IPS-18c (cell line): ENCODE measurements around the gene MYL3.

Experiments used
- H3K4me3 ChIP-seq: 2 replicates; pipeline ENCODE4 v1.7.0; 2013; ENCODE audit warnings: low read depth, mild to moderate bottlenecking, low read length, moderate library complexity; ENCODE audit not compliant: insufficient read depth
- H3K9me3 ChIP-seq: one replicate; pipeline ENCODE4 v1.6.1; 2013; ENCODE audit warnings: mild to moderate bottlenecking, low read length, moderate library complexity; ENCODE audit not compliant: control insufficient read depth, insufficient read depth

MYL3 gene

GRCh38 chr3:46890132-46890531 is 26.9 kb upstream of the MYL3 start:
- H3K9me3 ChIP-seq, result no peaks in the 10 kb centered on the region
- H3K4me3 ChIP-seq, result no peak overlapping the region

DNA sequence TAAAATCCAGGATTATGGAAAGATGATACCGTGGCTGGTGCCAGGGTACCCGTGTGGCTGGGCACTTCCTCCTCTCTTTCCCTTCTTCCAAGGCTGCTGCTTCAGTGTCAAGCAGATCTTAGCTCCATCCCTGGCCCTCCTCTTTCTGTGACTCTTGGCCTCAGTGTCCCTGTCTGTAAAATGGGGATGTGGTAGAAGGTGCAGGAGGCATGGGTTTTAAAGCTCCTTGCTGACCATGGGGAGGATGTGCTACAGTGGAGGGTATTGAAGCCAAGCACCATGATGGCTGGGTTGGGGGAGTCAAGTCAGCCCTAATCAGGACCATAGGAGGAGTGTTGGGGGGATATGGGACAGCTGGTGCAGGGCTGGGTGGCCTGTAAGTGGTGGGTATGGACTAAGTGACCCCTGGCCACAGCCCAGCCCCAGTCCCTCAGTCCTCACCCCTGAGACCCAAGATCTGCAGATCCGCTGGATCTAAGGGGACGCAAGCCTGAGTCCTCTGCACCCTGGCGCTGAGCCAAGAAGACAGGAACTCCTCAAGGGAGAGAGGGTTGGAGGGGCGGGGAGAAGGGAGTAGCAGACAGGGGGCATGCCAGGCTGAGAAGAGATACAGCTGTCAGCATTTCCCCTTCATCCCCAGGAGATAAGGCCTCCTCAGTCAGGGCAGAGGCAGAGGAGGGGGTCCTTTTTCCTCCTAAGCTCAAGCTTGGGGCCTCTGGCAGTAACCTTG is 26.3 kb upstream of the MYL3 start:
- no peaks in the 10 kb centered on the region for H3K9me3 ChIP-seq
- no peak overlapping the region for H3K4me3 ChIP-seq

- H3K9me3 ChIP-seq, result no peaks in the 10 kb centered on the region
- no peak overlapping the region; the same call in 1 of the 2 replicates for H3K4me3 ChIP-seq
Measured at GRCh38 chr3:46888705-46889104, 25.5 kb upstream of the MYL3 start.

DNA sequence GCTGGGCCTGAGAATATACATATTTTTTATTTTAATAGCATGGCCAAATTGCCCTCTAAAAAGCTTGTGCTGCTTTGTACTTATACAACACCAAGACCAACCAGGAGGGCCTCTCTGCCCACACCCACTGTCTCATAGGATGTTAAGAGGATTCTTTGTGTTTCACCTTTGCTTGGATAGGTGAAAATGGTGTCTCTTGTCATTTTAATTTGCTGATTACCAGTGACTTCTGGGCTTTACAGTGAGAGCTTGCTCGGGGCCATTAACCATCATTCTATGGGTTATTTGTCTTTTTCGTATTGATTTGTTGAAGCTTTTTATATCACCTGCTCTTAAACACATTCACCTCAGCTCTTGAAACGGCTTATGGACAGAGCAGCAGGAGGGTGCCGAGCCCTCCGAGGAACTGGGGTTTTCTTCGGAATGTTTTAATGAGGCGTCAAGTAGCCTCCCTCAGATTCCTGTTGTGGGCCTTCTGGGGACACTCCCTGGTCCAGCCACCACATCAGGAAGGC is 24.8 kb upstream of the MYL3 start:
- H3K4me3 ChIP-seq, result no peak overlapping the region
- no peaks in the 10 kb centered on the region for H3K9me3 ChIP-seq

GRCh38 chr3:46885612-46886011 is 22.4 kb upstream of the MYL3 start:
- no peaks in the 10 kb centered on the region for H3K9me3 ChIP-seq

GRCh38 chr3:46884929-46885328 is 21.7 kb upstream of the MYL3 start:
- Histone ChIP-seq H3K4me3 (no peak overlapping the region), H3K9me3 (no peaks in the 10 kb centered on the region)

More at GRCh38 chr3:46885612-46886011, 22.4 kb upstream of the MYL3 start:
- no peak overlapping the region for H3K4me3 ChIP-seq

- no peaks in the 10 kb centered on the region for H3K9me3 ChIP-seq
- peak overlapping the region; percentile 45; the same call in 1 of the 2 replicates for H3K4me3 ChIP-seq
Measured at GRCh38 chr3:46884427-46884826, 21.2 kb upstream of the MYL3 start.

GRCh38 chr3:46883830-46884185 is 20.6 kb upstream of the MYL3 start:
- Histone ChIP-seq H3K9me3 (no peaks in the 10 kb centered on the region), H3K4me3 (peak overlapping the region; percentile 45)

GRCh38 chr3:46883054-46883829 is 20.0 kb upstream of the MYL3 start:
- H3K4me3 ChIP-seq, result peak overlapping the region; percentile 67
- H3K9me3 ChIP-seq, result no peaks in the 10 kb centered on the region

DNA sequence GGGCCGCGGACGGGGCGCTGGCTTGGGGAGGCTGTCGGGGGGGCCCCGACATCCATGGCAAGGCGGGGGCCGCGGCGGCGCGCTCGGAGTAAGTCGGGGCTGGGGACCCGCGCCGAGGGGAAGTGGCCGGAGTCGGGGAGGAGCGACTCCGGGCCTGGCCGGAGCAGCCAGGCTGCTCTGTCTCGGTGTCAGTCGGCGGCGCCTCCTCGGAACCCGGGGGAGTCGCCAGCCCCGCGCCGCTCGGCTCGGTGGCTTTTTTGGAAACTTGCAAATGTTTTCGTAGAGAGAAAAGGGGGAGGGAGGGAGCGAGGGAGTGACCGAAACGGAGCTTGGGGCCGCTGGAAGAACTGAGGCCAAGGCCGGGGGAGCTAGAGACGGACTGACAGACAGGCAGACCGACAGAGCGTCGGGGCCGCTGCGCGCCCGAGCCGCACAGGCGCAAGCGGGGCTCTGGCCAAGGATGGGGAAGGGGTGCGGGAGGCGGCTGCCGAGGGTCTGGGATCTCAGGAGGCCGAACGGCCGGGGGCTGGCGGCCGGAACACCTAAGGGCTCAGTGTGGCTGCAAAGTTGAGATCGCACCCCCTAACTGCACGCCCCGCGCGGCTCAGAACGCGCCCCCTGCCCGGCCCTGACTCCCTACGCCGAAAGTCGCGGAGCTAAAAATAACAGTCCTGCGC is 19.3 kb upstream of the MYL3 start:
- no peaks in the 10 kb centered on the region for H3K9me3 ChIP-seq
- peak overlapping the region; percentile 67 for H3K4me3 ChIP-seq

GRCh38 chr3:46881596-46882376 is 18.5 kb upstream of the MYL3 start:
- Histone ChIP-seq H3K9me3 (no peaks in the 10 kb centered on the region), H3K4me3 (peak overlapping the region; percentile 67)

DNA sequence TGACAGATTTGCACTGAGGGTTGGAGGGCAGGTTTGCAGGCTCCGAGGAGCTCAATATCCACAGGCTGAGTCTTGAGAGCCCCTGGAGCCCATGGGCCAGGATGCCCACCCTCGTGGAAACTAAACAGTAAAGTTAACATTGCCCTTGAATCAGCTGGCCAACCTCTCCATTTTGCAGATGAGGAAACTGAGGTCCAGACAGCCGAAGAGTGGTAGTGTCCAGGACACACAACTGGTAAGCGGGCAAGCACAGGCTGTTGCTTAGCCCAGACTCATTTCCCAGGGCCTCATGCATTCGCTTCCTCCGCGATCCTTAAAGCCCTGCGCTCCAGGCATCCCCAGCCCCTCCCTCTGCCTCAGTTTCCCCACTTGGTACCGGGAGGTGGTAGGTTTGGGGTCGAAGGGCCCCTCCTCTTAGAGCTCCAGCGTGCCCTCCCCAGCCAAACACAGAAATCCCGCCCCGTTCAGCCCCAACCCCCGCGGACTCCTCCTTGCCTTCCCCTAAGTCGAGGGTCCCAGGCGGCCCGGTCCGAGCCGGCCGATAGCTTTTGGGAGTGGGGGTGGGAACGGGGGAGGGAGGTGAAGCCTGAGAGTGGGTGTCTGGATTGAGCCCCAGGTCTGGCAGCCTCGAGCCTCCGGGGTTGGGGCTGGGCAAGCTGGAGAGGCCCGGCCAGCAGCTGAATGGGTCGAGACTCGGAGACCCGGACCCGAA is 17.8 kb upstream of the MYL3 start:
- Histone ChIP-seq H3K4me3 (peak overlapping the region; percentile 46), H3K9me3 (no peaks in the 10 kb centered on the region)

DNA sequence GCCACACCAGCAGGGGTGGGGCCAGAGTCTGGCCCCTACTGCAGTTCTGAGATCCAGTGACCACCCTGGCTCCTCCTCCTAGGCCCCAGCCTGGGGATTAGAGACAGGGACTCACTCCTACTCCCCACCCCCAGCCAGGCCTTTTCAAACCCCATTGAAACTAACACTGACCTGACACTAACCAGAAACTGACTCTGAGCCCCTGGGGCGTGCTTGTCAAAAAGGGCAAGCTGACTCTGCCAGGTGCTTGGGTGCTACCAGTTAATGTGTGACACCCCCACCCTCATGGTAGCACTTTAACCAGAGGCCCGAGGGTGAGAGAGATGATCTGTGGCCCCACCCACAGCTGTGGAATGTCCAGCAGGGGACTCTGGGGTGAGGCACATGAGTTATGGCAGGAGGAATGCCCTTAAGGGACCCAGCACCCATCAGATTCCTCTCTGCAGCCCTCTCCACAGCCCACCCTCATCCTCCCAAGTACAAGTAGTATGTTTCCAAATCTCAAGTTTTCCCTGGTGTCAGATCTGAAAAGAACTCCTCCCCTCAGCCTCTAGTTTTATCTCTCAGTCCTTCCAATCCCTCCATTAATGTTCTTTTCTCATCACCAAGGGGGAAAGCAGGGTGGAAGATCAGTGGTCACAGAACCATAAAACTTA is 15.7 kb upstream of the MYL3 start:
- H3K4me3 ChIP-seq, result no peak overlapping the region
- no peaks in the 10 kb centered on the region for H3K9me3 ChIP-seq

- Histone ChIP-seq H3K9me3 (no peaks in the 10 kb centered on the region), H3K4me3 (no peak within 1 kb of the TSS)
Measured at GRCh38 chr3:46877406-46878125, 14.3 kb upstream of the MYL3 start, which contains the start of gene PTH1R. Gene PTH1R (plus strand): TSS chr3:46877721. CDS start chr3:46883560, 5,839 bp downstream.
